GM21786 (cell line): ENCODE data around the gene WWOX.

Experiments
- ATAC-seq: cut with Tn5 transposase; IDR thresholded peaks from one replicate; pipeline ENCODE4 v1.9.1; 2021; ENCODE audit not compliant: unreplicated experiment

Gene WWOX

GRCh38 chr16:78485917-78486257, 386.4 kb downstream of the WWOX start:
- no peak for ATAC-seq

GRCh38 chr16:78487471-78487870, 388.0 kb downstream of the WWOX start:
- no peak for ATAC-seq

- ATAC-seq, result no peak
Measured at GRCh38 chr16:78489072-78489471, 389.6 kb downstream of the WWOX start.

GRCh38 chr16:78489631-78490030, 390.2 kb downstream of the WWOX start:
- no peak for ATAC-seq

GRCh38 chr16:78490431-78490830, 391.0 kb downstream of the WWOX start:
- no peak for ATAC-seq

GRCh38 chr16:78490847-78491246, 391.4 kb downstream of the WWOX start:
- ATAC-seq, result no peak

- no peak for ATAC-seq
Measured at GRCh38 chr16:78493573-78493972, 394.1 kb downstream of the WWOX start.

- no peak for ATAC-seq
Measured at GRCh38 chr16:78494105-78494504, 394.7 kb downstream of the WWOX start.

- ATAC-seq, result no peak
Measured at GRCh38 chr16:78494674-78495073, 395.2 kb downstream of the WWOX start.

- no peak for ATAC-seq
Measured at GRCh38 chr16:78496189-78496588, 396.7 kb downstream of the WWOX start.

- ATAC-seq, result no peak
Measured at GRCh38 chr16:78499399-78499798, 399.9 kb downstream of the WWOX start.

- no peak for ATAC-seq
Measured at GRCh38 chr16:78500659-78501270, 401.3 kb downstream of the WWOX start.

- no peak for ATAC-seq
Measured at GRCh38 chr16:78501744-78502143, 402.3 kb downstream of the WWOX start.

- no peak for ATAC-seq
Measured at GRCh38 chr16:78502812-78503350, 403.4 kb downstream of the WWOX start.

- no peak for ATAC-seq
Measured at GRCh38 chr16:78503602-78504001, 404.1 kb downstream of the WWOX start.

GRCh38 chr16:78504401-78504851, 405.0 kb downstream of the WWOX start:
- no peak for ATAC-seq

- no peak for ATAC-seq
Measured at GRCh38 chr16:78505036-78505435, 405.6 kb downstream of the WWOX start.

GRCh38 chr16:78505544-78506366, 406.3 kb downstream of the WWOX start:
- no peak for ATAC-seq

- ATAC-seq, result no peak
Measured at GRCh38 chr16:78506367-78507193, 407.1 kb downstream of the WWOX start.

- ATAC-seq, result no peak
Measured at GRCh38 chr16:78507576-78507975, 408.1 kb downstream of the WWOX start.

- ATAC-seq, result peak; percentile 53
Measured at GRCh38 chr16:78509965-78510364, 410.5 kb downstream of the WWOX start.
